Stomach (tissue), 4 donors: ENCODE measurements around the gene PASD1.

Experiments
- CTCF ChIP-seq, 7 experiments: fragments of 450-650 bp in 4 of 7; fragments of 200-600 bp in 3 of 7; sonication (generic) in 3 of 7; IDR thresholded peaks; one replicate each; pipeline ENCODE4 v1.5.1; 2016 to 2019; ENCODE audit warnings: antibody characterized with exemption in 7 of 7, control low read depth in 2 of 7, mild to moderate bottlenecking in 1 of 7
- EP300 ChIP-seq: sonication (generic); formaldehyde crosslinking; IDR thresholded peaks from one replicate; pipeline ENCODE4 v1.6.1; 2017; ENCODE audit warnings: antibody characterized with exemption
- POLR2A ChIP-seq, 4 donors: fragments of 450-650 bp; IDR thresholded peaks; one replicate each; pipeline ENCODE4 v1.6.1; 2016; ENCODE audit warnings: antibody characterized with exemption in 4 of 4, control low read depth in 2 of 4, mild to moderate bottlenecking in 1 of 4, moderate library complexity in 1 of 4
- POLR2AphosphoS5 ChIP-seq, 3 donors: sonication (generic); formaldehyde crosslinking; IDR thresholded peaks; one replicate each; pipeline ENCODE4 v1.6.1; 2016; ENCODE audit warnings: antibody characterized with exemption in 3 of 3

DNA sequence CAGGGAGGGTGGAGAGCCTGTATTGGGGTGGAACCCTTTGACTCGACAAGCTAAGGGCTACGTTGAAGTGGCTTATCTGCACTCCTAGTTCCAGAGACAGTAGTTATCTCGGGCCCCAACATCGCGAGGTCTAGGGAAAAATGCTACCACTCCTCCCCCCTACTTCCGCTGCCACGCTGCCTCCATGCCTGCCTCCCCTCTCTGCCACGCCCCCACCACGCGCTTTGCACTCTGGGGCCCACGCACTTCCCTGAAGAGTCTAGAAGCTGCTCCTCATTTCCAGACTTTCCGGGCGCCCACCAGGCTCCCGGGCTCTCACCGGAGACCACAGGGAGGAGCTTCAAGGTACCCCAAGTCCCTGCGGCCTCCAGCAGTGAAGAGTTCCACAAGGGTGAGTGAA, at the start of gene PASD1:
- TF ChIP-seq CTCF (IDR thresholded peaks at IDR 0.05) (no peak), POLR2AphosphoS5 (IDR thresholded peaks at IDR 0.05) (no peak), POLR2A (IDR thresholded peaks at IDR 0.05) (no peak), EP300 (no peak)
